ENCODE measurements around the gene ZBTB20.

DNA sequence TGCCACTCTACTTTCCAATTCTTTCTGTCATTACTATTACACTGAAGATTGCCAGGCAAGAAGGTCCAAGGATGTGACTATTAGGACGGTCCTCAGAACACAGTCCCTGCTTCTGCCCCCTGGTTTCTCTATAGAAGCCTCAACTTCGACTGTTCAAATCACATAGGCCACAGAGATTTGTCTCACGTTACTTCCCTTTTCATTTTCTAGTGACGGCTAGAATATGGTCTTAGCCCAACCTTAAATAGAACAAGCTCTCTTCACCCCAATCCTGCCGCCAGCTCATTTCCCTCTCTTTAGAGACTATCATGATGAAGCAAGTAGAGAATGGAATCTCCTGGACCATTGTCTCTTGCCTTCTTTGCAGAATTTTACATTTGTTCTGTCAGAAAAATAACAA lies 768.3 kb downstream of the ZBTB20 start:
- TF ChIP-seq, protein P1, sequence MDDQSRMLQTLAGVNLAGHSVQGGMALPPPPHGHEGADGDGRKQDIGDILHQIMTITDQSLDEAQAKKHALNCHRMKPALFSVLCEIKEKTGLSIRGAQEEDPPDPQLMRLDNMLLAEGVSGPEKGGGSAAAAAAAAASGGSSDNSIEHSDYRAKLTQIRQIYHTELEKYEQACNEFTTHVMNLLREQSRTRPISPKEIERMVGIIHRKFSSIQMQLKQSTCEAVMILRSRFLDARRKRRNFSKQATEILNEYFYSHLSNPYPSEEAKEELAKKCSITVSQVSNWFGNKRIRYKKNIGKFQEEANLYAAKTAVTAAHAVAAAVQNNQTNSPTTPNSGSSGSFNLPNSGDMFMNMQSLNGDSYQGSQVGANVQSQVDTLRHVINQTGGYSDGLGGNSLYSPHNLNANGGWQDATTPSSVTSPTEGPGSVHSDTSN (IDR thresholded peaks at IDR 0.05): no peak
- TF ChIP-seq, protein P2, sequence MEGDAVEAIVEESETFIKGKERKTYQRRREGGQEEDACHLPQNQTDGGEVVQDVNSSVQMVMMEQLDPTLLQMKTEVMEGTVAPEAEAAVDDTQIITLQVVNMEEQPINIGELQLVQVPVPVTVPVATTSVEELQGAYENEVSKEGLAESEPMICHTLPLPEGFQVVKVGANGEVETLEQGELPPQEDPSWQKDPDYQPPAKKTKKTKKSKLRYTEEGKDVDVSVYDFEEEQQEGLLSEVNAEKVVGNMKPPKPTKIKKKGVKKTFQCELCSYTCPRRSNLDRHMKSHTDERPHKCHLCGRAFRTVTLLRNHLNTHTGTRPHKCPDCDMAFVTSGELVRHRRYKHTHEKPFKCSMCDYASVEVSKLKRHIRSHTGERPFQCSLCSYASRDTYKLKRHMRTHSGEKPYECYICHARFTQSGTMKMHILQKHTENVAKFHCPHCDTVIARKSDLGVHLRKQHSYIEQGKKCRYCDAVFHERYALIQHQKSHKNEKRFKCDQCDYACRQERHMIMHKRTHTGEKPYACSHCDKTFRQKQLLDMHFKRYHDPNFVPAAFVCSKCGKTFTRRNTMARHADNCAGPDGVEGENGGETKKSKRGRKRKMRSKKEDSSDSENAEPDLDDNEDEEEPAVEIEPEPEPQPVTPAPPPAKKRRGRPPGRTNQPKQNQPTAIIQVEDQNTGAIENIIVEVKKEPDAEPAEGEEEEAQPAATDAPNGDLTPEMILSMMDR (IDR thresholded peaks at IDR 0.05): no peak
- TF ChIP-seq MEF2A (IDR thresholded peaks at IDR 0.05; ENCODE audit: borderline replicate concordance, low read depth) (no peak), POLR2AphosphoS5 (IDR thresholded peaks at IDR 0.05; ENCODE audit: low read depth, low read length) (no peak), CHD2 (IDR thresholded peaks at IDR 0.05; ENCODE audit: low read length, partially characterized antibody) (no peak), RAD21 (IDR thresholded peaks at IDR 0.05; ENCODE audit: low read length) (no peak), SIN3A (IDR thresholded peaks at IDR 0.05; ENCODE audit: borderline replicate concordance, low read depth, low read length) (no peak), TAF1 (IDR thresholded peaks at IDR 0.05; ENCODE audit: borderline replicate concordance, low read depth, low read length) (no peak), RXRA (IDR thresholded peaks at IDR 0.05; ENCODE audit: borderline replicate concordance, low read depth) (no peak)
- TF ChIP-seq, protein P3, sequence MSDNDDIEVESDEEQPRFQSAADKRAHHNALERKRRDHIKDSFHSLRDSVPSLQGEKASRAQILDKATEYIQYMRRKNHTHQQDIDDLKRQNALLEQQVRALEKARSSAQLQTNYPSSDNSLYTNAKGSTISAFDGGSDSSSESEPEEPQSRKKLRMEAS (IDR thresholded peaks at IDR 0.05; ENCODE audit: low read depth): no peak

All from SK-N-SH (cell line).